HuH-7 (cell line): ENCODE results near the gene CNOT8.
"Not testable (repeated sequence)": the region's sequence is repeated elsewhere in the genome, so short reads cannot be mapped to it uniquely, and the experiment has no call there.

ENCODE experiments used
- DNase-seq: peaks from one replicate; pipeline ENCODE4 v3.0.0; 2011; ENCODE audit warnings: low spot score

CNOT8 gene

DNA sequence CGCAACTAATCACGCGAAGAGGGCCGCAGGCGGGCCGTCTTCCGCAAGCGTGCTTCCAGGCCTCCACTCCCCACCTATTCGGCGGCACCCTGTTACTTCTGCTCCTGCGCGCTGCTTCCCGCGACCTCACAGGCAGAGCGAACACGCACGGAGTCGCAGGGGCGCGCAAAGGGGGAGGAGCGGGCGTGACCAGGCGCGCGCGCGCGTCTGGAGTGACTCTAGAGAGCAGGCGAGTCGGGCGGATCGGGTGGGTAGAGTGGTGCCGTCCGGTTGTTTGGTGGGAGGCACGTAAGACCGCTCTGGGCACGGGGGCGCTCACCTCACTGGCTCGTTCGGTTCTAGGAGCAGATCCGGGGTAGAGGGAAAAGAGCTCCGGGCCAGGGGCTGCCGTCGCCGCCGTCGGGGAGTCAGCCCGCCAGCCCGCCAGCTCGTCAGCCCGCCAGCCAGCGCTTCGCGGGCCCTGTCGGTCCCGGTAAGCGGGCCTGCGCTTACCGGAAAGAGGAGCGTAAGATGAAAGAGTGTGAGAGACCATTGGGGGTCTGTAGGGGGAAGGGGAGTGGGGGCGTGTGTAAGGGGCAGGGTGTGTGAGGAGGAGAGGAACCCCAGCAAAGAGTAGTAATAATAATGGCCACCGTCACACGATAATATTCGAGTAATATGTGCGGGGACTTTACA lies at the start of gene CNOT8:
CNOT8 (plus strand) TSS at position 331 of the 675 bp plus-strand sequence. CDS start 4,652 bp downstream, outside the sequence.
- DNase-seq, result peak; percentile 93

DNA sequence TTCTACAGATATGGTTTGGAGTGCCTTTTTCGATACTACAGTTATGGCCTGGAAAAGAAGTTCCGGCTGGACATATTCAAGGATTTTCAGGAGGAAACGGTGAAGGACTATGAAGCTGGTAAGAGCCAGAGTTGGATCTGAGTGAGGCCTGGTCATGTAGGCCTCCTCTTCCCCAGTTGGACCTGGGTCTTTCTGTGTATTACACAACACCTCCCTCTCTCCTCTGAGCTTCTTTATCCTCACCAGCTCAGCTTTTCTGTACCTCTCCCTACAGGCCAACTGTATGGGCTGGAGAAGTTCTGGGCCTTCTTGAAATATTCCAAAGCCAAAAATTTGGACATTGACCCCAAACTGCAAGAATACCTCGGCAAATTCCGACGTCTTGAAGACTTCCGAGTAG lies 47.2 kb upstream of the CNOT8 start:
- no peak for DNase-seq

DNA sequence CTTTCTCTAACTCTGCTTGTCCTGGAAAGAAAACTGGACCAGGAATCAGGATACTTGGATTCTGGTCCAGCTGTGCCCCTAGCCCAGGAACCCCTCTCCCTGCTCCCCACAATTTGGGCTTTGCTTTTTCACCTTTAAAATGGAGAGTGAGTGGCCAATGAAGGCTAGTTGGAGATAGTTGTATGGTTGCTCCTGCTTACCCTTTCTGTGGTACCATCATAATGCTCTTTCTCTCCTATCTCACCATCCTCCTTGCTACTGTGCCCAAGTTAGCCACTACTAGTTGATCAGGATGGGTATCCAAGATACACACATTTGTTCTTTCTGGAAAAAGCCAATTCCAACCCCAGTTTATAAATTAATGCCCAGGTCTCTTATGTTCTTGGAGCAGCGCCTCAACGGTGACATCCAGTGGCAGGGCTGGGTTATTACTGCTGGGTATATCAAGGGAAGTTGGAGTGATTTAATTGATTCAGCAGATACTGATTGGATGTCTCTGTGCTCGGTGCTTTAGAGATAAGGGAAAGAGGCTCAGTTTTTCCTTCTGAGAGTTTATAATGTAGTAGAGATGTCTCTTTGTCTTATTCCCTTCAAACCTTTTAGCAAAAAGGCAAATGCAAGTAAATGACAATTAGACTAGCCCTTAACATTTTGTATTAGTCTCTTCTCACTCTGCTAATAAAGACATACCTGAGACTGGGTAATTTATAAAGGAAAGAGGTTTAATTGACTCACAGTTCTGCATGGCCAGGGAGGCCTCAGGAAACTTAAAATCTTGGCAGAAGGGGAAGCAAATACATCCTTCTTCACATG lies 46.6 kb upstream of the CNOT8 start:
- DNase-seq, result peak; percentile 64

DNA sequence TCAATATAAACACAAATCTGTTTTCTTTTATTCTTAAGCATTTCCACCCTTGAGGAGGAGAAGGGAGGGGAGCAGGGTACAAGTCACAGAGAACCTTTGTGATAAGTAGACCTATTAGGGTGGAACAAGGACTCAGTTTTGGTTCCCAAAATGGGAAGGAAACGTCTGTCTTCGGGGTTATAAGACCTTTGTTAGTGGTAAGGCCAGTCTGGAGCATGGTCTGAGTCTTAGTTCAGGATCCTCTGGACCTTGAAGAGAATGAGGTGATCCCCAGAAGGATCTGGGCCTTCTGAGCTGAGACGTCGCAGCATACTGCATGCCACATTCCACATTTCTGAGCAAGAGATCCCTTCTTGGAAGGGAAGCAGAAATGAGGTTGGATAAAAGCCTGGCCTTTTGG lies 45.3 kb upstream of the CNOT8 start:
- DNase-seq, result no peak

DNA sequence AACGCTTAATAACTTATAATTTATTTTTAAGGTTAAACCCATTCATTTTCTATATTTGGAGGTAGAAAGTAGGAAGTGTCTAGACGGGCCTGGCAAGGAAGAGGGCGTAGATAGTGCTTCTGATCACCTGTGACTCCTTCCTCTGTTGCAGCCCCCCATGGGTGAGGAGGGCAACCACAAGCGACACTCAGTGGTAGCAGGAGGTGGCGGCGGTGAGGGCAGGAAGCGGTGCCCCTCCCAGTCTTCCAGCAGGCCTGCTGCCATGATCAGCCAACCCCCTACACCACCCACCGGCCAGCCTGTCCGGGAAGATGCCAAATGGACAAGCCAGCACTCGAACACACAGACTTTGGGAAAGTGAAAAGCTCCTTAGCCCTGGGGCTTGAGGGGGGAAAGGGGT lies 44.7 kb upstream of the CNOT8 start:
- no peak for DNase-seq

DNA sequence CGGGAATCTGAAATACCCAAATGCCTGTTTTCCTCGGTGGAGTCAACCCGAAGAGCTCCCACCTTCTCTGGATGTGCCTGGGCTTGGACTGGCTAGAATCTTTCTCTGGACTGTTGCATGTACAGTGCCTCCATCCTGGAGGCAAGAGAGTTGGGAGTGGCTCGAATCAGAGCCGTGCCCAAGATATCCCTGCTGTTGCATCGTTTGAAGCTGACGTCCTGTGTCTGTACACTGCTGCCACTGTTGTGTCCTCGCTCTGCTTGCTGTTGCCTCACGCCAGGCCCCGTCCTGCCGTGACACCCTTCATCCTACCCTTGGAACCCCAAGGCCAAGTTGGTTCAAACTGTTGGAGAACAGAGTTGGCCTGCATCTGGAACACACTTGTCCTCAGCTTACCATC lies 43.4 kb upstream of the CNOT8 start:
- no peak for DNase-seq

DNA sequence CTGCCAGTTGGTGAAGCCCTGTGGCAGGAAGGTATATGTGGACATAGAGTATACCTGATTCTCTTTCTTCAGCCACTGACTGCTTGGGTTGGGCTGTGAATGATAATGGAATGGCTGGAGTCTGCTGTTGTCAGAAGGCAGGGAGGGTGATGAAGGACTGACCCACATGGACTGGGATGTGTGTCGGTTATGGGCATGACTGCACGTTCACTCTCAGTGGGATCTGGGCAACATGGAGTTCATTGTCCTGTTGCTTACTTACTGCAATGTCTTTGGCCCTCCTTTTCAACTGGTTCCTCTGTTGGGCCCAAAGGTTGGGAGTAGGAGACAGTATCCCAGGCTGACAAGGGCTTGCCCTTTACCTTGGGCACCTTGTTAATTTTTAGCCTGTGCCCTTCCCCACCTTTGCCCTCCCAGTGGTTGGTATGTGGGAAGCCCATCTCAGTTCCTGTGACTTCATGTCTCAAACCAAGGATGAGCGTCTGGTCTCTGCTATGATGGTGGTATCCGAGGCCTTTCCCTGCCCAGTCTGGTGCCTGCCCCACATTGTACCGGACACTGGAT lies 42.7 kb upstream of the CNOT8 start:
- DNase-seq, result no peak

DNA sequence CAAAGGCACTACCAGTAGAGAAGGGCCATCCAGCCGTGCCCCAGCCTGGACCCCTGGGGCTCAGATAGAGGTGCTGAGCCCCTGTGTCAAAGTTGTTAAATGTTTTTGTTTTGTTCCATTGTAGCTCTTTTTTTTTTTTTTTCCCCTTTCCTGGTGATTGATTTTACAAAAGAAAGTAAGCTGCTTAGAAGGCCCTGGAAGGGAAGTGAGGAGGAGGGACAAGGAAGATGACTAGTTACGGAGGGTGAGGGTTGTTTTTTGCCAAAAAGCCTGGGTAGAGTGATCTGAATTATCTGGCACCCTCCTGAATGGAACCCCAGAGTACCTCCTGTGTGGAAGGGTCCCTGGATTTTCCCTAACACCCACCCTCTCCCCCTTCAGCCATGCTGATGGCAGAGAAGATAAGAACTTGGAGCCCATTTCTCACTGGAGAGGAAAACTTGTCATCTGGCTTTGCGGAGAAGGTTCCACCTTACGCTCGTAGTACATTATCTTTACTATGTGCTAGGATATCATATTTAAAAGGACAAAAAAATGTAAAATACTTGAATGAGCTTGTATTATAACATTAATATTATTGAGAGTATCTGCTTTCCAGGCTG lies 41.4 kb upstream of the CNOT8 start:
- DNase-seq, result no peak

DNA sequence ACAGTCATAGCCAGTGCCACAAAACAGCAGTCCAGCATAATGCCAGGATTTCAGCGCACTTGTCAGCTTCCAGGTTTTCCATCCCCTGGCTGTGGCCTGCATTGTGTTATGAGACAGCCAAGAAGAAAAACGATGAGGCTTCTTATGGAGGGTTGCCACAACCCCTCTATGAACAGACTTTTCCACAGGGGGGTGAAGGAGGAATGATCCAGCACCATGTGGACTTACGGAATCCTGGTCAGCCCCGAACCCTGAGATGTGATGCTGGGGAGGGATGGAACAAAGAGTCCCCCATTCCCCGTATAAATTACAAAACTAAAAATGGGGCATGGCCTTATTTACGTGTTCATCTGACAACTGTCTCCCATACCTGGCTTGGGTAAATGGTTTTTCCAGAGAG lies 40.6 kb upstream of the CNOT8 start:
- no peak for DNase-seq

DNA sequence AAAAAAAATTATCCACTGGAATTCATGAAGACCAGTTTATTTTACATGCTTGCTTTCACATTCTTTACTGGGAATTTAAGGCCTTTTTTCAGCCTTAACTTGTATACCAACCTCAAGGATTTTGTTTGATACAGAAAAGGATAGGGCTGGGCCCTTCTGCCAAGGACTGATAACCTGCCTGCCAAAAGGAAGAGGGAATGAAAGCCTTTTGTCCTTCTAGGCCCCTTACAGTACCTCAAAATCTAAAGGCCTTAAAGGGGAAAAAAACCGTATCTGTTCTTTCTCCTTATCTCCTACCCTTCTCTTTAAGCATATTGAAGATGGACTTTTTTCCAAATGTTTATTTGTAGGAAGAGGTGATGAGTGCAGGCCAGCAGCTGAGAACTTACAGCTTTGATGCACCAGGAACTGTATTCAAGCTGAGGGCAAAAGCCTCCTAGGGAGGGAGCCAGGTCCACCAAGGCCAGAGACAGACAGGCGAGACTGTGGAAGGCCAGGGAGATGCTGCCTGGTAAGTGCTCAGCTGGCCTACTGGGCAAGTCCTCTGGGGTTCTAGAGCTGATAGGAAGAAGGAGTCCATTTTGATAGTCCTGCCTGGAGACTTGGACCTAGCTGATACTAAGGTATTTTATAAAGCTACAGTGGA lies 39.8 kb upstream of the CNOT8 start:
- no peak for DNase-seq

DNA sequence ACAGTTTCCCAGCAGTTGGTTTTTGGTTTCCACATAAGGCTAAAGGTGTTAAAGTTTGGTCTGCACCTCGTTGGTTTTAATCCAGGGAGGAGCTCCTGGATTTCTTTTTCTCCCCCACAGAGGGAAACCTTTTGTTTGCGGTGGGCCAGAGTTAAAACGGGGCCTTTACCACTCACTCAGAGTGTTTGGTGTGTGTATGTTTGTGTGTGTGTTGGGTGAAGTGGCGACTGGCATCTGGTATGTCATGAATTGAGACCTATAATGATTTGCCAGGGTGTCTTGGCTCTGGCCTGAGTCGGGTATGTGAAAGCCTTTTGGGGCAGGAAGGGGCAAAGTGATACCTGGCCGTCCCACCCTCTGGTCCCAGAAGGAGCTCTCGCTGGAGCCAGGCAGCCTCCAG lies 38.9 kb upstream of the CNOT8 start:
- DNase-seq, result no peak

DNA sequence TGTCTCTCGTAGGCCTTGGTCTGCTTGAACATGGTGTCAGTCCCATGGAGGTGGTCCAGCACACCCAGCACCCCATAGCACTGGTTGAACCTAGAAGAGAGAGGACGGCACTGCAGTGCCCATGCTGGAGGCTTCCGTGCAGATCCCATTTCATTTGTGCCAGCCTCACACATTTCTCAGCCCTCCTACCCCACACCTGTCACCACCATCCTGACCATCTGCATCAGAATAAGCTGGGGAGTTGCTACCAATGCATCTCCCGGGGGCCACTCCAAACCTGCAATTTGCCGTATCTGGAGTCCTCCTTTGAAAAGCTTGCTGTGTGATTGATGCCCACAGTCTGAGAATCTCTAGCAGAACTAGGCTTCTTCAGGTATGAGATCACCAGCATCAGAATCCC lies 38.0 kb upstream of the CNOT8 start:
- no peak for DNase-seq

DNA sequence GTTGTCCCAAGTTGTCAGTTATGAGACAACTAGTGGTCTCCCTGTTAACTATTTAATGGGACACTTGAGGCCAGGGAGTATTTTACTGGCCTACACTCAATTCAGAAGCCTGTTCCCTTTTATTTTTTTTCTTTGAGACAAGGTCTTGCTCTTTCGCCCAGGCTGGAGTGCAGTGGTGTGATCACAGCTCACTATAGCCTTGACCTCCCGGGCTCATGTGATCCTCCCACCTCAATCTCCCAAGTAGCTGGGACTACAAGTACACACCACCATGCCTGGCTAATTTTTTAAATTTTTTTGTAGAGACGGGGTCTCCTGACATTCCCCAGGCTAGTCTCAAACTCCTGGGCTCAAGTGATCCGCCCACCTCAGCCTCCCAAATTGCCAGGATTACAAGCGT lies 35.5 kb upstream of the CNOT8 start:
- not testable (repeated sequence) for DNase-seq

DNA sequence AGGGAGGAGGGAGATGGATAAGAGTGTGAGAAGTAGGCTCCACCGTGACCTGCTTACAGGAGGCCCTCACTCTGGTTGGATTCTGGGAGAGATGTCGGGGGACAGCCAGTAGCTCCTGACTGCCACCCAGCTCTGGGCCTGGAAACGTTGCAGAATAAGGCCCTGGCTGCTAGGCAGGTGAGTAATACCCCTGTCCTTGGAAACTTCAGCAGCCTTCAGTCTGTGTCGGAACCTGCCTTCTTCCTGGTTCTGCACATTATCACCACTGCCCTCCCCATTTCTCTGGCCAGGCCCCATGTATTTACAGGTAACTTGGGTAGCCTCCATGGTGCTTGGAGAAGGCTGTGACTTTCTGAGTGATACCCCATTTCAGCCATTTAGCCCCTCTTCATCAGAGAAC lies 34.8 kb upstream of the CNOT8 start:
- no peak for DNase-seq

DNA sequence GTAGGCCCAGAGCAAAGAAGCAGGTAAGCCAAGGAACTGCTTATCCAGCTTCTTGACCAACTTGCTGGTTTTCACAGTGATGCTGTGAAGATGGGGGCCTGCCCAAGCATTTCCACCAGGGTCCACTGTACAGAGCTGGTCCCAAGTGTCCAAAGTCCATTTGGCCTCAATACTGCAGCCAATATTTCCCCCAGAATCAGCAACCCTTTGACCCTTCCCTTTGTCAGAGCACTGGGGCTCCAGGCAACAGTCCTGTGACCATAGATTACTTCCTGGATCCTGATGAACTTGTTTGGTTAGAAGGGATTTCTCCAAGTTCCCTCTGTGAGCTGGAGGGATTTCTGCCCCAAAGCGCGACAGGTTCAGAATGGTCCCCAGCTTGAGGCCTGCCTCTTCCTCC lies 34.4 kb upstream of the CNOT8 start:
- no peak for DNase-seq

DNA sequence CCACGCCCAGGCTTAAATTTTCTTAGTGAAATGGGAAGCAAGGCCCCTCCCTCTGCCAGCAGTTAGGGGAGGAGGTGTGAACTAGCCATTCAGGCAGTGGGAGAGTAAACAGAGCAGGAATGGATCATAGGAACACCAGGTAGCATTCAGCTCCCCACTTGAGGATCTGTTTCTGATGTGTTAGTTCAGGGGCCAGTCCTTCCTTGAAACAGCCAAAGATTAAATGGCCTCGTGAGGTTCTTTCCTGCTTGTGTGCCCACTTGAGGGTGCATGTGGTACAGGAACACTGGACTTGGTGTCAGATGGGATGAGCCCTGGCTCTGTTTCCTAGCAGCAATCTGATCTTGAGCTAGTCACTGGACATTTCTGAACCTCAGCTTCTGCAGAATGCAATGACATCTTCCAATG lies 29.2 kb upstream of the CNOT8 start:
- no peak for DNase-seq

DNA sequence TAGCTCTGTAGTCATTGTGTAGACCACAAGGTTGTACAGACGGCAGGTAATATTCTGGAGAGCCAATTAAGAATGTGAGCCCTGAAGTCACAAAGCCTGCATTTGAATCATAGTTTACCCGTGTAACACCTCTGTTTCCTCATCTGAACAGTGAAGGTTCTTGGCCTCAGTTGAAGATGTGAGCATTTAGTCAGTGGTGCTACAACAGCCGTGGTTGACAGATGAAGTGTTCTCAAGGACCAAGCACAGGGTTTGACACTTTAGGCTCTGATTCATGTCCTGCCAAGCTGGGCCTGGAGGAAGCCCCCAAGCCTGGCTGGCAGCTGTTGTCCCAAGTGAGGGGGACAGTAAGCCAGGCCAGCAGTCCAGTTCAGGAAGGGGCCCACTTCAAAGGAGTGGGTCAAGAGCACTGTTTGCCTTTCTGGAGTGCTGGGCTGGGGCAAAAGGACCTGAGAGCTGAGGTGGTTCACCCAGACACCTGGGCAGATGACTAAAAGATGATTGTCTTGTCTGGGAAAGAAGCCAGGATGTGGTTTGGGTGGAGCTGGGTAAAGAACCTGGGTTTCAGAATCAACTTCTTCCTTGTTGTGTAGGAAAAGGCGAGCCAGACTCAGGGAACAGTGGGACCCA lies 28.7 kb upstream of the CNOT8 start:
- no peak for DNase-seq

DNA sequence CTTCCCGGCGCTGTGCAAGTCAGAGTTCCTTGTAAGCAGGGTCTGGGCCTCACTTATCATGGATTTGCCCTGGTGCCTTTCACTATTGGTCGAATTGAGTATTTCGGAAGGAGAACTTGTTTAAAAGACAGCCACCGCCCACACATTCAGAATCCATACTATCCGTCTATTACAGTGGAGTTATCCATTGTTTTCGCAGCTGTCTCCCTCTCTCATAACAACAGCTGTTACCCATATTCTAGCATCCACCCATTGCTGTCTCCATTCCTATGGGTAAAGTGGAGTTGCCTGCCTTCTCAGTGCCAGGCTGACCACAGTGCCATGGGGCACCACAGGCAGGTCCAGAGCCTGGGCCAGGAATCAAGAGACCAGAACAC lies 28.2 kb upstream of the CNOT8 start:
- no peak for DNase-seq

DNA sequence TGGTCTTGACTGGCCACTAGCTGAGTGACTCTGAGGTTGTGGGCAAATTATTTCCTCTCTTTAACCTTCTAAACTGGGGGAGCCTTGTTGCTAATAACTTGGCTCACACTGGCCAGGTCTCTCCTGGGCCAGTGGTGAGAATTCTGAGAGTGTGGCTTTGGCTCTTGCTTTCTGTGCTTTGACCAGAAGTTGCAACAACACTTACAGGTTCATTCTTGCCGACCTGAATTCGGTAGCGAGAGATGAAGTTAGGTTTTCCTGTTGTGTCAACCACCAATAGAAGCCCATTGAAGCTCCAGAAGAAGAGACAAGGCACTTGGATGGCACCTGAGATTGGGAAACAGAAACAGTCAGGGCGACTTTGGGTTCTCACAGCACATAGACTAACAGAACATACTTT lies 27.8 kb upstream of the CNOT8 start:
- DNase-seq, result no peak

DNA sequence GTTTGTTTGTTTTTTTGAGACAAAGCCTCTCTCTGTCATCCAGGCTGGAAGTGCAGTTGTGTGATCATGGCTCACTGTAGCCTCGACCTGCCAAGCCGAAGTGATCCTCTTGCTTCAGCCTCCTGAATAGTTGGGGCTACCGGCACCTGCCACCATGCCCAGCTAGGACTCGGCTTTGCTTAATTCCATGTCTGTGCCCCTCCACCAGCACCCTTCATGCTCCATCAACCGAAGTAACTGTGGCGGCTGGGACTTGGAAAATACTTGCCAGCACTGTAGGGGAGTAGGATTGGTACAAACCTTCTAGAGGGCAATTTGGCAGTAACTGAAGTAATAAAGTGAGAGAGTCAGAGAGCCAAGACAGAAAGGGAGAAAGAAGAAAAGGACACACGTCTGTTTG lies 27.0 kb upstream of the CNOT8 start:
- no peak for DNase-seq

DNA sequence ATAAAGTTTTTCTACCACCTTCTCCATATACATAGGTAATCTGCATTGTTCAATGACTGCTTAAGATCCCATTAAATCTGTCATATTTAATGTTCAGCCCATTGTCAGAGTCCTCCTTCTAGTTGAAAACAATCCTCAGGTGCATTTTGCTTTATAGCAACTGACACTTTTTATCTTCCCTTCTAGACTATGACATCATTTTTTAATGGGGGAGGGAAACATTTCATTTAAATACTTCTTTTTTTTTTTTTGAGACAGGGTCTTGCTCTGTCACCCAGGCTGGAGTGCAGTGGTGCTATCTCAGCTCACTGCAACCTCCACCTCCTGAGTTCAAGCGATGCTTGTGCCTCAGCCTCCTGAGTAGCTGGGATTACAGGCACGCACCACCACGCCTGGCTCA lies 25.6 kb upstream of the CNOT8 start:
- DNase-seq, result not testable (repeated sequence)

DNA sequence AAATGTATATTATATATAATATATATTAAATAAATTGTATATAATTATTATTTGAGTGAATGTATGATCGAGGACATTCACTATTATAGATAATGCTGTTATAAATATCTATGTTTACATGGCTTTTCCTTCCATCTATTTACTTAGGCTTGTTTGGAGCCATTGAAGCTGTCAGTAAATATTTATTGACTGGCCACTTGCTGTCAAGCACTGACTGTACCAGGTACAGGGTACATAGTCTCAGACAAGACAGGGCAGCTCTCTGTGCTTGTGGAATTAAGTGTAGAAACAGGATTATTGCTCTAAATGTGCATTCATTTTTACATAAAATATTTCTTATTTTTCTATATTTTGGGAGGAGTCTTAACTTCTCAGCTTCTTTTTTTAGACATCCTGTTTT lies 24.4 kb upstream of the CNOT8 start:
- no peak for DNase-seq
